ENCODE data around the gene SIK3. TPM values are rescaled to one million over a fixed set of nuclear protein-coding genes. Genes with fewer than 3 reads are reported as not detected.

The SIK3 gene
- total RNA-seq, 1 donor from 2014 or later = 24.4 TPM

DNA sequence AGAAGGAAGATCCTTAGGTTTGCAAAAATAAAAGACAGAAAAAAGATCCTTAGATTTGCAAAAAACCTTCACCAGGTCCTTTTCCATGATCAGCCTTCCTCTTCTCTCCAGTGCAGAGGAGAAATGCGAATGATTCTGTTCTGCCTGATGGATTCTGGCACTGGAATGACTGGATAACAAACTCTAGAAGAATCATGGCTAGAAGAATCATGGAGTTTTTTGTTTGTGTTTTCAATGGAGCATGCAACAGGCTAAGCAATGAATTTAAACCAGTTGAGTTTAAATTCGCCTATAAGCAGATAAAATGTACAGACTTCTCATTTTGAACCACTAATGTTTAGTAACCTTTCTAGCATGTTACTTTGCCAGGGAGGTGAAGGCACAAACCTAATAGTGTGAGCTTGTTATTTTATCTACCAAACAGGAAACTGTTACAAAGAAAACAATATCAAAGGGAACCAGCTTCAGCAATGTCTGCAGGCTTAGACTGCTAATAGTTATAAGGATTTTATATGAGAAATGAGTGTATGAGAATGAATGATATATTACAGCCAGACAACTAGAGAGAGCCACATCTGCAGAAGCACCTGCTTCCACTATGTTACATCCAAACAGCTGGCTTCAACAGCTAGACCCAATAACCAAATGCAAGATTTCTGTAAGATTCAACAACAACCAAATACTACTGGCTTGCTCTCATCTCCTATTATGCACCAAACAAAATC lies 196.1 kb downstream of the SIK3 start:
- H3K4me2 ChIP-seq = no peak overlapping the region
- H3K9ac ChIP-seq = no peak overlapping the region
- no peaks in the 10 kb centered on the region for H3K4me1 Mint-ChIP-seq
- no peaks in the 10 kb centered on the region for H3K79me2 ChIP-seq (ENCODE audit: low read depth)
- no peak overlapping the region for H2AFZ ChIP-seq (replicated peaks)
- H3F3A ChIP-seq (ENCODE audit: low read depth) = no peaks in the 10 kb centered on the region
- H3K27me3 Mint-ChIP-seq (ENCODE audit: insufficient read depth, low read depth) = no peaks in the 10 kb centered on the region
- no peak overlapping the region for H3K27ac ChIP-seq
- H4K20me1 ChIP-seq (ENCODE audit: low read depth) = no peaks in the 10 kb centered on the region
- H3K4me1 ChIP-seq = no peaks in the 10 kb centered on the region
- H3K36me3 ChIP-seq = no peaks in the 10 kb centered on the region
- peaks cover 17% of the 10 kb centered on the region for H3K36me3 Mint-ChIP-seq
- no peak overlapping the region for H3K4me3 ChIP-seq
- H3K27me3 ChIP-seq = no peaks in the 10 kb centered on the region
- H3K9me3 ChIP-seq (ENCODE audit: low read depth) = no peaks in the 10 kb centered on the region
- no peak overlapping the region for H3K4me3 Mint-ChIP-seq
- peaks cover 9% of the 10 kb centered on the region for H3K9me3 Mint-ChIP-seq
- H3K27ac Mint-ChIP-seq = no peak overlapping the region
- no peak for TF ChIP-seq EZH2phosphoT487 (IDR thresholded peaks at IDR 0.05)
- no peak for TF ChIP-seq EZH2 (IDR thresholded peaks at IDR 0.05)
- TF ChIP-seq, protein P1, sequence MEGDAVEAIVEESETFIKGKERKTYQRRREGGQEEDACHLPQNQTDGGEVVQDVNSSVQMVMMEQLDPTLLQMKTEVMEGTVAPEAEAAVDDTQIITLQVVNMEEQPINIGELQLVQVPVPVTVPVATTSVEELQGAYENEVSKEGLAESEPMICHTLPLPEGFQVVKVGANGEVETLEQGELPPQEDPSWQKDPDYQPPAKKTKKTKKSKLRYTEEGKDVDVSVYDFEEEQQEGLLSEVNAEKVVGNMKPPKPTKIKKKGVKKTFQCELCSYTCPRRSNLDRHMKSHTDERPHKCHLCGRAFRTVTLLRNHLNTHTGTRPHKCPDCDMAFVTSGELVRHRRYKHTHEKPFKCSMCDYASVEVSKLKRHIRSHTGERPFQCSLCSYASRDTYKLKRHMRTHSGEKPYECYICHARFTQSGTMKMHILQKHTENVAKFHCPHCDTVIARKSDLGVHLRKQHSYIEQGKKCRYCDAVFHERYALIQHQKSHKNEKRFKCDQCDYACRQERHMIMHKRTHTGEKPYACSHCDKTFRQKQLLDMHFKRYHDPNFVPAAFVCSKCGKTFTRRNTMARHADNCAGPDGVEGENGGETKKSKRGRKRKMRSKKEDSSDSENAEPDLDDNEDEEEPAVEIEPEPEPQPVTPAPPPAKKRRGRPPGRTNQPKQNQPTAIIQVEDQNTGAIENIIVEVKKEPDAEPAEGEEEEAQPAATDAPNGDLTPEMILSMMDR (IDR thresholded peaks at IDR 0.05) = no peak
- no peak for DNase-seq (ENCODE audit: low spot score)

DNA sequence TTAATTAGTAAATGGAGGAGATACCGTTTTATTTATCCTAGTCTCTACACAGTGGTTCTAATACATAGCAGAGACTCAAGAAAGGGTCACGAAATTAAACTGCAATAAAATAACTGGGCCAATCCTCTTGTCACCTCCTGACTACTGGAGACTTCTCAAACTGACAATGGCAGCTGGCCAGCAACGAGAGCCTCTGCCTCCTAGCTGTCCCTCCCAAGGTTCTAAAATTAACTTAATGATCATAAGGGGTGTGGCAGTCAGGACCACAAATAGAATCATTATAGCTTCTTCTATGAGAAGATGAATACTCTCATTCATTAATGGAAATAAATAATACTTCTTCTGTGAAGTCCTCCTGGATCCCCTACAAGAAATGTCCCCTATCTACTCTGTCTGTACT lies 197.0 kb downstream of the SIK3 start:
- Mint-ChIP-seq H3K27me3 (ENCODE audit: insufficient read depth, low read depth) (no peaks in the 10 kb centered on the region), H3K4me3 (no peak overlapping the region), H3K9me3 (peaks cover 9% of the 10 kb centered on the region), H3K36me3 (peaks cover 20% of the 10 kb centered on the region), H3K27ac (no peak overlapping the region), H3K4me1 (no peaks in the 10 kb centered on the region)
- no peaks in the 10 kb centered on the region for H4K20me1 ChIP-seq (ENCODE audit: low read depth)
- H3K27me3 ChIP-seq = no peaks in the 10 kb centered on the region
- no peaks in the 10 kb centered on the region for H3K4me1 ChIP-seq
- no peak overlapping the region for H3K27ac ChIP-seq
- no peak for DNase-seq (ENCODE audit: low spot score)
- H3K9ac ChIP-seq = no peak overlapping the region
- H3K79me2 ChIP-seq (ENCODE audit: low read depth) = no peaks in the 10 kb centered on the region
- no peaks in the 10 kb centered on the region for H3F3A ChIP-seq (ENCODE audit: low read depth)
- H3K36me3 ChIP-seq = no peaks in the 10 kb centered on the region
- no peaks in the 10 kb centered on the region for H3K9me3 ChIP-seq (ENCODE audit: low read depth)
- H3K4me2 ChIP-seq = no peak overlapping the region
- TF ChIP-seq EZH2phosphoT487 (IDR thresholded peaks at IDR 0.05) (no peak), EZH2 (IDR thresholded peaks at IDR 0.05) (no peak)
- TF ChIP-seq, protein P1 (IDR thresholded peaks at IDR 0.05) = no peak
- no peak overlapping the region for H2AFZ ChIP-seq (replicated peaks)
- no peak overlapping the region for H3K4me3 ChIP-seq

DNA sequence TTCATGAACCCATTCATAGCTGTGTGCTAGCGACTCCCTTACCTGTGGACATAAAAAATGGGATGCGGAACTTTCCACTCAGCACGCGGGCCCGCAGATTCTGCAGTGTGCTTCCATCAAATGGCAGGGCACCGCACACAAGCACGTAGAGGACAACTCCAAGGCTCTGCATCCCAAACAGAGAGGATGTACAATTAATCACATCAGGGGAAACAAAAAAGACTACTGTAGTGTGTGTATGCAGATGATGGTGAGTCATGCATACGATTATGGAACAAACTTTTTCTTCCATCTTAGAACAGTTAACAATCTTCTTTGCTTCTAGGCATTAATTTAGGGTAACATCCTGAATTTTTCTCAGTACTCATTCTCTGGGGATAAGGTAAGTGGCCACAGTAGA lies 202.0 kb downstream of the SIK3 start:
- H3K4me2 ChIP-seq = no peak overlapping the region
- Mint-ChIP-seq H3K4me1 (no peaks in the 10 kb centered on the region), H3K27ac (no peak overlapping the region), H3K9me3 (peaks cover 9% of the 10 kb centered on the region), H3K4me3 (no peak overlapping the region), H3K36me3 (peaks cover 29% of the 10 kb centered on the region), H3K27me3 (ENCODE audit: insufficient read depth, low read depth) (no peaks in the 10 kb centered on the region)
- no peaks in the 10 kb centered on the region for H3F3A ChIP-seq (ENCODE audit: low read depth)
- H4K20me1 ChIP-seq (ENCODE audit: low read depth) = peaks cover 3% of the 10 kb centered on the region
- H3K4me3 ChIP-seq = no peak overlapping the region
- H3K9ac ChIP-seq = no peak overlapping the region
- H3K36me3 ChIP-seq = no peaks in the 10 kb centered on the region
- H3K4me1 ChIP-seq = peaks cover 4% of the 10 kb centered on the region
- TF ChIP-seq EZH2 (IDR thresholded peaks at IDR 0.05) (no peak), EZH2phosphoT487 (IDR thresholded peaks at IDR 0.05) (no peak)
- TF ChIP-seq, protein P1 (IDR thresholded peaks at IDR 0.05) = no peak
- no peaks in the 10 kb centered on the region for H3K27me3 ChIP-seq
- no peak overlapping the region for H3K27ac ChIP-seq
- DNase-seq (ENCODE audit: low spot score) = no peak
- H2AFZ ChIP-seq (replicated peaks) = no peak overlapping the region
- H3K9me3 ChIP-seq (ENCODE audit: low read depth) = no peaks in the 10 kb centered on the region
- H3K79me2 ChIP-seq (ENCODE audit: low read depth) = no peaks in the 10 kb centered on the region

All from neural progenitor cell (in vitro differentiated cells).